ENCODE data around the gene PRKG1.

Gene PRKG1

DNA sequence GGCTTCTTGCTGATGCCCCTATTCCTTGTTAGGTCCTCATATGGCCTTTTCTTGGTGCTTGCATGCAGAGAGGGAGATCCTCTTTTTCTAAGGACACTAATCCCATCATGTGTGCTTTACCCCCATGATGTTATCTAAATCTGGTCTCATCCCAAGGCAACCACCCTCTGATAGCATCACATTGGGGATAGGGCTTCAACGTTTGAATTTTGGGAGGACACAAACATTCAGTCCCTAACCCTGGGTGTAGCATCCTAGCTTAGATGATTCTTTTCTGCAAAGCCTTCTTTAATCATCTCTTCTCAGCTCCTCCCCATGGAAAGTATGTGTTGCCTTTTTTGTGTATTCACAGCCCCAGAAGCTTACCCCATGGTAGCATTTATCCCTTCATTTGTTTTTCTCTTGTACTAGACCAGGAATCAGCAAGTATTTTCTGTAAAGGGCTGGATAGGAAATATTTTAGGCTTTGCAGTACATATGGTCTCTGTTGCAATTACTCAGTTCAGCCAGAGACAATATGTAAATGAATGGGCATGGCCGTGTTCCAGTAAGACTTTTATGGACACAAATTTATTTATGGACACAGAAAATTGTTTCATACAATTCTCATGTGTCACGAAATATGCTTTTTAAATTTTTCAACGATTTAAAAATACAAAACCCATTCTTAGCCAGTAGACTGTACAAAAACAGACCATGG lies 726.6 kb downstream of the PRKG1 start:
- FAIRE-seq (no peak), DNase-seq (ENCODE audit: insufficient read length) (no peak)
- TF ChIP-seq POLR2AphosphoS5 (IDR thresholded peaks at IDR 0.05; ENCODE audit: low read depth, low read length) (no peak), POLR2A (IDR thresholded peaks at IDR 0.05; ENCODE audit: low read depth, low read length) (no peak), TAF1 (IDR thresholded peaks at IDR 0.05; ENCODE audit: borderline replicate concordance, low read depth, low read length) (no peak)

DNA sequence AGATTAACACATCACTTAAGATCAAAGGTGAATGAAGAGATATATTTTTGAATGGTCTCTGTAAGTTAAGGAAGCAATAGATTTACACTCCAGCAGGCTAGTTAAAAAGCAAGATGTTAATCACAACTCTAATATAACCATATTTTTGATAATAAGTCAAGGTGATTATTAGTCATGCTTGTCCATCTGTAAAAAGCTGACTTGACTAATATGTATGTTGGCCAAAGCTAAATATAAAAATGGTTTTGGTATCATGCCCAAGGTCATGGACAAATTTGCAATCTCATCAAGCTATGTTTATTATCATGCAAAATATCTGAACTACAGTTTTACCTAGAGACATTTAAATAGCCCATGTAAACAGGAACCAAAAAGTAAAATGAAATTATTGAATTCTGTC lies 727.7 kb downstream of the PRKG1 start:
- TF ChIP-seq POLR2A (IDR thresholded peaks at IDR 0.05; ENCODE audit: low read depth, low read length): no peak
- TF ChIP-seq POLR2AphosphoS5 (IDR thresholded peaks at IDR 0.05; ENCODE audit: low read depth, low read length): no peak
- no peak for TF ChIP-seq TAF1 (IDR thresholded peaks at IDR 0.05; ENCODE audit: borderline replicate concordance, low read depth, low read length)
- no peak for FAIRE-seq

DNA sequence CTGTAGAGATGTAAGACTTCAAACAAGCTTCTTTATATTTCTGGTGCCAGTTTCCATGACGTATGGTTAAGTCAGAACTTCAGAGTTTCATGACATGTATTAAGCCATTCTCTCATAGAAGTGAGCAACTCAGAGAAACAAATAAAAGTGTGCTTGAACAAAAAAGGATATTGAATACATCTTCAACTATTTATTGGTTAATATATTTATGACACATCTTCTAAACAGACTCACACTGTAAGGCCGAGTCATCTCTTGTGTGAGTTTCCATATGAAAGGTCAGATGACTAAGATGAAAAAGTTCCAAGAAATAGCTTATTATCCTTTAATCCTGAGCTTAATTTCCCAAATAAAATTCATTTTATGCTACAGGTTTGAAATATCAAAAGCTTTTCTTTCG lies 730.6 kb downstream of the PRKG1 start:
- TF ChIP-seq TAF1 (IDR thresholded peaks at IDR 0.05; ENCODE audit: borderline replicate concordance, low read depth, low read length): no peak
- no peak for TF ChIP-seq POLR2A (IDR thresholded peaks at IDR 0.05; ENCODE audit: low read depth, low read length)
- no peak for TF ChIP-seq POLR2AphosphoS5 (IDR thresholded peaks at IDR 0.05; ENCODE audit: low read depth, low read length)
- FAIRE-seq (no peak), DNase-seq (ENCODE audit: insufficient read length) (no peak)

More for the DNA sequence above, 727.7 kb downstream of the PRKG1 start:
- DNase-seq (ENCODE audit: insufficient read length): no peak

DNA sequence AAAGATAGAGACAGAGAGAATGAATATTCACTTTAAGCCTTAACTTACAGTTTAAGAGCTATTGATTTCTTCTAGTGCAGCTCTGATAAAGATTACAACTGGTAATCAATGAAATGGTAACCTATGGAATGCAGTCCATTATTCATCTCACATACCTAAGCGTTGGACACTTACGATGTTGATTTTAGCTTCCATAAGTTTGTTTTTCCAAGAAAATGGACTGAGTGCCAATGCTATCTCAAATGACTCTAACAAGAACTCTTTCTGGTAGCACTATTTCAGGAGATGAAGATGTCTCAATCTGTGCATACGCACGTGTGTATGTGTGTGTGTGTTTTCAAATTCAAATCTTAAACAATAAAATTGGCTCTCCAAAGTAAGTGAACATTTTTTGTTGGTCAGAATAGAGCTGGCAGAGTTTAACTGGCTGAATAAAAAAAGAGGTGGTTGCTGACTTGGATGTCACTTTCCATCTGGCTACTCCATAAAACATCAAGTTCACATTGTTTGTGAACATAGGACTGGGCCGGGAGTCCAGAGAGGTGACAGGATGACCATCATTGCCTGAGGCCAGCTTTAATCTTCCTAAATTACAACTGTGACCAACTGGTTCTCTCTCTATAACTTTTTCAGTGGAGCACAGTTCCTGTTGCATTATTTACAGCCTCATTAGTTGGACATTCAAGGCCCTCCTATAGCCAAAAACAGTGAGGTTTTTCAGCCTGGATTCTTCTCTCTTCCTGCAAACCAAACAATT lies 732.0 kb downstream of the PRKG1 start:
- DNase-seq (ENCODE audit: insufficient read length) (no peak), FAIRE-seq (no peak)

DNA sequence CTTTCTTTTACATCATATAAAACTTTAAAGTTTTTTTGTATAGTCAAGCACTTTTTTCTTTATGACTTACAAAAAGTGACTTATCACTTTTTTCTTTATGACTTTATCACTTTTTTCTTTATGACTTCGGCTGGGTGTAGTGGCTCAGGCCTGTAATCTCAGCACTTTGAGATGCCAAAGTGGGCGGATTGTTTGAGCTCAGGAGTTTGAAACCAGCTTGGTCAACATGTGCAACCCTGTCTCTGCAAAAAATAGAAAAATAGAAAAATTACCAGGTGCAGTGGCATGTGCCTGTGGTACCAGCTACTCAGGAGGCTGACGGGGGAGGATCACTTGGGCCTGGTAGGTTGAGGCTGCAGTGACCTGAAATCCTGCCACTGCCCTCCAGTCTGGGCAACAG lies 733.9 kb downstream of the PRKG1 start:
- DNase-seq (ENCODE audit: insufficient read length) (no peak), FAIRE-seq (no peak)
- TF ChIP-seq POLR2AphosphoS5 (IDR thresholded peaks at IDR 0.05; ENCODE audit: low read depth, low read length) (no peak), TAF1 (IDR thresholded peaks at IDR 0.05; ENCODE audit: borderline replicate concordance, low read depth, low read length) (no peak), POLR2A (IDR thresholded peaks at IDR 0.05; ENCODE audit: low read depth, low read length) (no peak)

More for the DNA sequence above, 732.0 kb downstream of the PRKG1 start:
- TF ChIP-seq POLR2A (IDR thresholded peaks at IDR 0.05; ENCODE audit: low read depth, low read length): no peak
- TF ChIP-seq POLR2AphosphoS5 (IDR thresholded peaks at IDR 0.05; ENCODE audit: low read depth, low read length): no peak

DNA sequence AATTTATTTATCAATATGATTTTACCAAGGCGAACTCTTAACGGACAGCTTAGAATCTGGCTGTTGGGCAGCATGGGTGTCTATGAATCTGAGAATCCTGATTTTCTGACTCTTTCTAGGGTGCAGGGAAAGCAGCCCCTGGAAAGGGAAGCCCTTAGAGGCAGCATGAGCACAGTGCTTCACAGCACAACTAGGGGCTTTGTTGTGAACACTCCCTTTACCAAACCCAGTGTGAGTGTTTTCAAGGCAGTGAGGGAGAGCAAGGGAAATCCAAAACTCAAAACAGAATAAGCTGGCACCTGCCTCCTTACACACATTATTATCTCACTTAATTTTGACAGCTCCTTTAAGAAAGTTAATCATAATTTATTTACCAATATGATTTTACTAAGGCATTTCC lies 741.4 kb downstream of the PRKG1 start:
- no peak for FAIRE-seq
- DNase-seq (ENCODE audit: insufficient read length): no peak
- no peak for TF ChIP-seq TAF1 (IDR thresholded peaks at IDR 0.05; ENCODE audit: borderline replicate concordance, low read depth, low read length)

DNA sequence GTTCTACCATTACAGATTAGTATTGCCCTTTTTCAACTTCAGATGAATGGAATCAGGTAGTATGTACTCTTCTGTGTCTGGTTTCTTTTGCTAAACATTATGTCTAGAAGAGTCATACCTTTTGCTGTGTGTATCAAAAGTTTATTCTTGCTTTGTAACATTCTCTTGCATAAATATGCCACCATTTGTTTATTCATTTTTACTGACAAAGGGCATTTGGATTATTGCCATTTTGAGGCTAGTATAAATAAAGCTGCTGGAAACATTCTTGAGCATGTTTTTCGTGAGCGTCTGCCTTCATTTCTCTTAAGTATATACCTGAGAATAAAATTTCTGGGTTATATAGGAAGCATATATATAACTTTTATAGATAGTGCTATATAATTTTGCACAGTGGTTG lies 746.8 kb downstream of the PRKG1 start:
- TF ChIP-seq TAF1 (IDR thresholded peaks at IDR 0.05; ENCODE audit: borderline replicate concordance, low read depth, low read length): no peak
- no peak for TF ChIP-seq POLR2A (IDR thresholded peaks at IDR 0.05; ENCODE audit: low read depth, low read length)
- no peak for TF ChIP-seq POLR2AphosphoS5 (IDR thresholded peaks at IDR 0.05; ENCODE audit: low read depth, low read length)
- DNase-seq (ENCODE audit: insufficient read length) (no peak), FAIRE-seq (no peak)

DNA sequence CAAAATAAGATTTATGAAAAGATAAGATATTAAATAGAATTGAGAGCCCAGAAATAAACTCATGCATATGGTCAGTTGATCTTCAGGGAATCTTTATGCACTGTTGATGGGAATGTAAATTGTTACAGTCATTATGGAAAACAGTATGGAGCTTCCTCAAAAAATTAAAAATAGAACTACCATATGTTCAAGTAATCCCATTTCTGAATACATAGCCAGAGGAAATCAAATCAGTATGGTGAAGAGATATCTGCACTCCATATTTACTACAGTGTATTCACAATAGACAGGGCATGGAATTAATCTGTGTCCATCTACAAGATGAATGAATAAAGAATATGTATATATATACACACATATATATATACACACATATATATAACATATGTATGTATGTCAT lies 747.5 kb downstream of the PRKG1 start:
- FAIRE-seq (no peak), DNase-seq (ENCODE audit: insufficient read length) (no peak)
- no peak for TF ChIP-seq POLR2A (IDR thresholded peaks at IDR 0.05; ENCODE audit: low read depth, low read length)
- no peak for TF ChIP-seq POLR2AphosphoS5 (IDR thresholded peaks at IDR 0.05; ENCODE audit: low read depth, low read length)
- TF ChIP-seq TAF1 (IDR thresholded peaks at IDR 0.05; ENCODE audit: borderline replicate concordance, low read depth, low read length): no peak

DNA sequence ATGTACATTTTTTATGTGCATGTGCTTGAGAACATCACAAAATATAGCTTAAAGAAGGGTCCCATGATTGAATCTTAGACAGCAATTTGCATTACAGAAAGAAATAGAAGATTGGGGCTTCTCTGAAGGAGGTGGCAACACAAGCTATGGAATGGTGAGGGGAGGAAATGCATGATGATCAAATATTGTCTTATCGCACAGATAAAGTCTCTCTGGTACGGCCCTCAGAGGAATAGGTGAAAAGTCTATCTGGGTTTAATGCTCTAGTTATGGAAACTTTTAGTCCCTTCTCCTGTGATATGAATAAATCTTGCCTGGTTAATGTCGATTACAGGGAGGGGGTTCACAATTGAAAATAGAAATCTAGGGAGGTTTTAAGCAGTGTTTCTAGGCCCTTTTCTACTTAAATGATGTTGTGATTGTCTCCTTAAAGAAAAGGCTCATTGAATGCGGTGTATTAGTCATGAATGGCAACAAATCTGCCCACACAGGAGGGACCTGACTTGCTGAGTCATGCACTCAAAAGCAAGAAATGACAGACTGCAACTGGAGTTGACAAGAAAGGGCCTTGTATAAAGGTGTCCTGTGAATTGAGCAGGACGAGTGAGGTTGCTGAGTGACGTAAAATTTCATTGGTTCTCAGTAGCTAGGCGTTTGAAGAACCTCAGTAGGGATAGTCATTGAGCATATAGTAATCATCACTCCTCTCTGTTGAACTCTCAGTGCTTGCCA lies 758.5 kb downstream of the PRKG1 start:
- no peak for FAIRE-seq
- no peak for TF ChIP-seq POLR2AphosphoS5 (IDR thresholded peaks at IDR 0.05; ENCODE audit: low read depth, low read length)
- no peak for TF ChIP-seq TAF1 (IDR thresholded peaks at IDR 0.05; ENCODE audit: borderline replicate concordance, low read depth, low read length)
- no peak for TF ChIP-seq POLR2A (IDR thresholded peaks at IDR 0.05; ENCODE audit: low read depth, low read length)
- no peak for DNase-seq (ENCODE audit: insufficient read length)

DNA sequence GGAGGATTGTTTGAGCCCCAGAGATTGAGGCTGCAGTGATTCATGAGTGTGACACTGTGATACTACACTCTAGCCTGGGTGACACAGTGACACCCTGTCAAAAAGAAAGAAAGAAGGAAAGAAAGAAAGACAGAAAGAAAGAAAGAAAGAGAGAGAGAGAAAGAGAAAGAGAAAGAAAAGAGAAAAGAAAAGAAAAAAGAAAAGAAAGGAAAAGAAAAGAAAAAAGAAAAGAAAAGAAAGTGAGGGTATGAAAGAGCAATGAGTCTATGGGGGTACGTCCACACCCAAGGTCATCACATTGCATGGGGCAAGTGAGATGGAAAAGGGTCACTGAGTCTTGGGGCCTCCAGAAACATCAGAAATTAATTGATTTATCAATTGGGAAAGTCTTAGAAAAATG lies 760.3 kb downstream of the PRKG1 start:
- DNase-seq (ENCODE audit: insufficient read length): no peak
- FAIRE-seq: no peak
- no peak for TF ChIP-seq POLR2AphosphoS5 (IDR thresholded peaks at IDR 0.05; ENCODE audit: low read depth, low read length)

DNA sequence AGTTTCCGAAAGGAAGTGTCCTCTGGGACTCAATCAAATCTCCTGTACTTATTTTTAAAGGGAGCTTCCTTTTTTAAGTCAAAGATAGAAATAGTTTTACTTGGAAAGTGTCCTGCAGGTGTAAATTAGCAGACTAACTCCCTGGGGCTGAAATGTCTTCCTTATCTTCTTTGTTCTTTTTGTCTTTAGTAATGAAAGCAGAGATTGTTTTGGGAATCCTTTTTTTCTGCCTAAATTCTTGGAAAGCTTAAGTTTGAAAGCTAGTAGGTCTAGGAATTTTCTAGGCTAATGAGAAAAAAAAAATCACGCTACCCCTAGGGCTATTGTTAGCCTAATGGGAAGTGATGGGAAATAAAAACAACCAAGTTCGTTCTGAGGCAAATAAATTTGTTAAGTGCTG lies 764.2 kb downstream of the PRKG1 start:
- TF ChIP-seq POLR2A (IDR thresholded peaks at IDR 0.05; ENCODE audit: low read depth, low read length) (no peak), POLR2AphosphoS5 (IDR thresholded peaks at IDR 0.05; ENCODE audit: low read depth, low read length) (no peak), TAF1 (IDR thresholded peaks at IDR 0.05; ENCODE audit: borderline replicate concordance, low read depth, low read length) (no peak)
- DNase-seq (ENCODE audit: insufficient read length) (no peak), FAIRE-seq (no peak)

DNA sequence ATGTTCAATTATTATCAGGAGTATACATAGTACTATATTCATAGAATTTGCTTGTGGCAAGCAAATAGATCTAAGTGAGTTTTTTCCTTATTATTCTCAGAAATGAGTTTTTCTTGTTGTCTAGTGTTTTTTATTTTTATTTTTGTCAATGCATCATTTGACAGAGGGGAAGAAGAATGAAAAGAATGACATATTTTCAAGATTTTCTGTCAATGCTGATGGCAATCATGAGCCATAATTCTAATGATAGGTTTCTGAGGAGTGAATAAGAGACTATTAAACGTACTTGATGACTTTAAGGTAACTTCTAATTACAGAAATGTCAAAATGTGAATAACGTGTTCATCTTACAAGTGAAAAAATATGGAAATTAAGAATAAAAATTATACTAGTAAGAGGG lies 769.7 kb downstream of the PRKG1 start:
- TF ChIP-seq TAF1 (IDR thresholded peaks at IDR 0.05; ENCODE audit: borderline replicate concordance, low read depth, low read length) (no peak), POLR2A (IDR thresholded peaks at IDR 0.05; ENCODE audit: low read depth, low read length) (no peak), POLR2AphosphoS5 (IDR thresholded peaks at IDR 0.05; ENCODE audit: low read depth, low read length) (no peak)
- DNase-seq (ENCODE audit: insufficient read length) (no peak), FAIRE-seq (no peak)
